Loucy (cell line): ENCODE data around the gene TKT.

Experiments used
- EZH2phosphoT487 ChIP-seq: fragments of 200-600 bp; IDR thresholded peaks from 2 replicates; pipeline ENCODE4 v1.6.1; 2018; ENCODE audit warnings: antibody characterized with exemption, mild to moderate bottlenecking, moderate library complexity, borderline replicate concordance
- TF ChIP-seq, protein P1 (sequence below): fragments of 200-600 bp; sonication (generic); conservative IDR thresholded peaks from 2 replicates; pipeline ENCODE4 v1.5.1; 2014; ENCODE audit warnings: mild to moderate bottlenecking, antibody characterized with exemption, low read length

DNA sequence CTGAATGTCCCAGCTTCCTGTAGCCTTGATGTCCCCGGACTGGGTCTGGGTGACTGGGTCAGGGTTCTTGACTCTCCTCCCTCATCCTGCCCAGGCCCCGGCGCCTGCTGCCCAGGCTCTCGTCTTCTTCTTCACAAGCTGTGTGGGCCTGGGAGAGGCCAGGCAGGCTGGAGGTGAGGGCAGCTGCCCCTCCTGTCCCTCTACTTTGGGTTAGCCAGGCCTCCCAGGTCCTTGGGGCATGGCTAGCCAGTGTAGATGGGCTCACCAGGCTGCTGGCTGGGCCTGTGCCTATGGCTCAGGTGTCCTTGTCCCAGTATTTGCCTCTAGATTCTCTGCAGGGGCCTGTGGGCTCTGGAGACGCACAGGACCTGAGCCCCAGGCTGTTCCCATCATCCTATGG, 31.8 kb downstream of the TKT start:
- TF ChIP-seq, protein P1, sequence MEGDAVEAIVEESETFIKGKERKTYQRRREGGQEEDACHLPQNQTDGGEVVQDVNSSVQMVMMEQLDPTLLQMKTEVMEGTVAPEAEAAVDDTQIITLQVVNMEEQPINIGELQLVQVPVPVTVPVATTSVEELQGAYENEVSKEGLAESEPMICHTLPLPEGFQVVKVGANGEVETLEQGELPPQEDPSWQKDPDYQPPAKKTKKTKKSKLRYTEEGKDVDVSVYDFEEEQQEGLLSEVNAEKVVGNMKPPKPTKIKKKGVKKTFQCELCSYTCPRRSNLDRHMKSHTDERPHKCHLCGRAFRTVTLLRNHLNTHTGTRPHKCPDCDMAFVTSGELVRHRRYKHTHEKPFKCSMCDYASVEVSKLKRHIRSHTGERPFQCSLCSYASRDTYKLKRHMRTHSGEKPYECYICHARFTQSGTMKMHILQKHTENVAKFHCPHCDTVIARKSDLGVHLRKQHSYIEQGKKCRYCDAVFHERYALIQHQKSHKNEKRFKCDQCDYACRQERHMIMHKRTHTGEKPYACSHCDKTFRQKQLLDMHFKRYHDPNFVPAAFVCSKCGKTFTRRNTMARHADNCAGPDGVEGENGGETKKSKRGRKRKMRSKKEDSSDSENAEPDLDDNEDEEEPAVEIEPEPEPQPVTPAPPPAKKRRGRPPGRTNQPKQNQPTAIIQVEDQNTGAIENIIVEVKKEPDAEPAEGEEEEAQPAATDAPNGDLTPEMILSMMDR: no peak
- no peak for TF ChIP-seq EZH2phosphoT487
